ENCODE data around the gene TPP1. TPM values are rescaled to one million over a fixed set of nuclear protein-coding genes. Genes with fewer than 3 reads are reported as not detected.

TPP1 gene
- total and polyA plus RNA-seq, 9 donors: 21.0 to 360 (median 58.2) TPM

GRCh38 chr11:6625832-6626420, 6.7 kb upstream of the TPP1 start:
- intact Hi-C loops (cut with DNase I): no loop called here
- Histone ChIP-seq H3K4me3 (no peak overlapping the region), H3K4me1 (ENCODE audit: insufficient read depth) (no peaks in the 10 kb centered on the region), H3K9me3 (no peaks in the 10 kb centered on the region), H3K27me3 (no peaks in the 10 kb centered on the region), H3K27ac (no peak overlapping the region), H3K36me3 (no peaks in the 10 kb centered on the region)
- TF ChIP-seq, protein P1, sequence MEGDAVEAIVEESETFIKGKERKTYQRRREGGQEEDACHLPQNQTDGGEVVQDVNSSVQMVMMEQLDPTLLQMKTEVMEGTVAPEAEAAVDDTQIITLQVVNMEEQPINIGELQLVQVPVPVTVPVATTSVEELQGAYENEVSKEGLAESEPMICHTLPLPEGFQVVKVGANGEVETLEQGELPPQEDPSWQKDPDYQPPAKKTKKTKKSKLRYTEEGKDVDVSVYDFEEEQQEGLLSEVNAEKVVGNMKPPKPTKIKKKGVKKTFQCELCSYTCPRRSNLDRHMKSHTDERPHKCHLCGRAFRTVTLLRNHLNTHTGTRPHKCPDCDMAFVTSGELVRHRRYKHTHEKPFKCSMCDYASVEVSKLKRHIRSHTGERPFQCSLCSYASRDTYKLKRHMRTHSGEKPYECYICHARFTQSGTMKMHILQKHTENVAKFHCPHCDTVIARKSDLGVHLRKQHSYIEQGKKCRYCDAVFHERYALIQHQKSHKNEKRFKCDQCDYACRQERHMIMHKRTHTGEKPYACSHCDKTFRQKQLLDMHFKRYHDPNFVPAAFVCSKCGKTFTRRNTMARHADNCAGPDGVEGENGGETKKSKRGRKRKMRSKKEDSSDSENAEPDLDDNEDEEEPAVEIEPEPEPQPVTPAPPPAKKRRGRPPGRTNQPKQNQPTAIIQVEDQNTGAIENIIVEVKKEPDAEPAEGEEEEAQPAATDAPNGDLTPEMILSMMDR (IDR thresholded peaks at IDR 0.05): no peak
- TF ChIP-seq POLR2A (IDR thresholded peaks at IDR 0.05) (no peak), EP300 (IDR thresholded peaks at IDR 0.05) (no peak)
- 88 to 91% (median 90%) methylated on average over 16 to 17 of the region's 17 CpGs for WGBS, 3 donors
- no peak for DNase-seq

DNA sequence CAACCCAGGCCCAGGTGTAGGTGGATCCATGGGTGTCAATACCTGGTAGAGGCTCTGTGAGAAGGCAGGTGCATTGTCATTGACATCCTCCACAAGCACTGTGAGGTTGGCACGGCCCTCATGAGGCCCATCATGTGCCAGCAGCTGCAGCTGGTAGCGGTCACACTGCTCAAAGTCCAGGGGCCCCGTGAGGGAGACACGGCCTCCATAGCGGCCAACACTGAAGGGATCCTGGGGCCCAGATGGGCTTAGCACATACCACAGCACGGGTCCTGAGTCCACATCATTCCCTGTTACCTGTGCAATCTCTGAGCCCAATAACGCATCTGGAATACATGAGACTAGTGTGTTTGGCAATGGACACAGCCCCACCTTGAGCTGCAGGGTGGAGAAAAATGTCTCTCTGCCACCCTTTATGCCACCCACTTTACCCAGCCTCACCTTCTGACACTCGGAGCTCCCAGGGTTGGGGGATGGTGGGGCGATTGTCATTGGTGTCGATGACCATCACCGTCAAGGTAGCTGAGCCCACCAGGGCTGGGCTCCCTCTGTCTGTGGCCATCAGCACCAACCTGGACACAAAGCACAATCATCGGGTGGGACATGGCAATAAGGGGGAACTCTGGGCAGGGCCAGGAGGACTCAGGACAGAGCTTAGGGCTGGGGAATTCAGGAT, 6.1 kb upstream of the TPP1 start:
- Histone ChIP-seq H3K4me3 (no peak overlapping the region), H3K4me1 (ENCODE audit: insufficient read depth) (no peaks in the 10 kb centered on the region), H3K9me3 (no peaks in the 10 kb centered on the region), H3K27ac (no peak overlapping the region), H3K27me3 (no peaks in the 10 kb centered on the region), H3K36me3 (no peaks in the 10 kb centered on the region)
- no peak for DNase-seq
- TF ChIP-seq EP300 (IDR thresholded peaks at IDR 0.05) (no peak), POLR2A (IDR thresholded peaks at IDR 0.05) (no peak)
- TF ChIP-seq, protein P1 (IDR thresholded peaks at IDR 0.05): no peak
- intact Hi-C loops (cut with DNase I): no loop called here
- WGBS, 3 donors: 83 to 92% (median 92%) methylated on average over 11 to 12 of the region's 12 CpGs

DNA sequence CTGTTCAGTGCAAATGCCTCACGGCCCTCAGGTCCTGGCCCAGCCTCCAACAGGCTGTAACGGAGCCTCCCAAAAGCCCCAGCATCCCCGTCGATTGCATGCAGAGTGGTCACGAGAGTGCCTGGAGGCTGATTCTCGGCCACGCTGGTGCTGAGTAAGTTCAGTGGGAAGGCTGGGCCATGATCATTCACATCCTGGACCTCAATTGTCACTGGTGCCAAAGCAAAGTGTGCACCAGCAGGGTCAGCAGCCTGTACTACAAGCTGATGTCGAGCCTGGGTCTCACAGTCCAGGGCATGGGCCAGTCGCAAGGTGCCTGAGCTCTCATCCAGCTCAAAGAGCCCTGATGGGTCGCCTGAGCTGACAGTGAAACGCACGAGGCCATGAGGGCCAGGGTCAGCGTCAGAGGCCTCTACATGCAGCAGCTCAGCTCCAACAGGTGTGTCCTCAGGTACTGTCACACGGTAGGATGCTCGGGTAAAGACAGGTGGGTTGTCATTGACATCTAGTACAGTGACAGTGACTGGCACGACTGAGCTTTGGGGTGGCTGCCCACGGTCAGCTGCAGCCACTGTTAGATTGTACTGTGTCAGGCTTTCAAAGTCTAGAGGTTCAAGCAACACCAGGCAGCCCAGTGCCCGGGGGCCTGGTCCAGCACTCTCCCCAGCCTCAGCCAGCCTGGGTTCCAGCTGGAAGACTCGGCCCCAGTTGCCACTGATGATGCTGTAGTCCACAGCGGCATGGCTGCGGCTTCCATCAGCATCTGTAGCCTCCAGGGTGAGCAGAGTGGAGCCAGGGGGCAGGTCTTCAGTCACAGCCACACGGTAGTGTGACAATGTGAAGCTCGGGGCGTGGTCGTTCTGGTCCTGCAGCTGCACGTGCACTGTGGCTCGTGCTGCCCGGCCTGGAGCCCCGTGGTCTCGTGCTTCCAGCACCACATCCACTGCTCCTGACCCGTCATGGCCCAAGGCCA, 4.5 kb upstream of the TPP1 start:
- Histone ChIP-seq H3K9me3 (no peaks in the 10 kb centered on the region), H3K4me3 (no peak overlapping the region), H3K36me3 (no peaks in the 10 kb centered on the region), H3K4me1 (ENCODE audit: insufficient read depth) (no peaks in the 10 kb centered on the region), H3K27me3 (no peaks in the 10 kb centered on the region), H3K27ac (no peak overlapping the region)
- DNase-seq: no peak
- intact Hi-C loops (cut with DNase I): no loop called here
- WGBS, 3 donors: 80 to 84% (median 80%) methylated on average over 27 to 31 of the region's 31 CpGs
- TF ChIP-seq POLR2A (IDR thresholded peaks at IDR 0.05): no peak
- TF ChIP-seq EP300 (IDR thresholded peaks at IDR 0.05): no peak
- TF ChIP-seq, protein P1 (IDR thresholded peaks at IDR 0.05): no peak
